WTC11 (cell line): ENCODE data around the gene KCNQ4. TPM values are rescaled to one million over a fixed set of nuclear protein-coding genes. Genes with fewer than 3 reads are reported as not detected.

Experiments
- ATAC-seq: fragments of 200-7000 bp; cut with Tn5 transposase; 2 replicates; pipeline ENCODE4 v1.10.0; 2021; ENCODE audit warnings: mild to moderate bottlenecking, moderate library complexity
- CTCF ChIA-PET: fragments of 300-600 bp; sonication (Branson Sonifier 250); formaldehyde crosslinking; loops from one replicate; lab custom pipeline; 2021; ENCODE audit warnings: antibody characterized with exemption; lab: Charles Lee
- POLR2A ChIA-PET: fragments of 350-600 bp; sonication (Branson Sonifier 250); formaldehyde crosslinking; loops from one replicate; lab custom pipeline; 2021; ENCODE audit warnings: antibody characterized with exemption; lab: Charles Lee
- DNase-seq: peaks from one replicate; pipeline ENCODE4 v3.0.0; 2021; ENCODE audit warnings: low spot score
- H3K27ac Mint-ChIP-seq: 2 replicates; pipeline ENCODE4 v1.8.0; 2021; ENCODE audit warnings: mixed read lengths
- H3K27me3 Mint-ChIP-seq: 2 replicates; pipeline ENCODE4 v1.8.0; 2021; ENCODE audit warnings: low read depth, mild to moderate bottlenecking, moderate library complexity, mixed read lengths
- H3K36me3 Mint-ChIP-seq: 2 replicates; pipeline ENCODE4 v1.8.0; 2021; ENCODE audit warnings: mixed read lengths
- H3K4me1 Mint-ChIP-seq: 2 replicates; pipeline ENCODE4 v1.8.0; 2022; ENCODE audit warnings: mixed read lengths
- H3K4me3 Mint-ChIP-seq: 2 replicates; pipeline ENCODE4 v1.8.0; 2021; ENCODE audit warnings: mild to moderate bottlenecking, moderate library complexity, mixed read lengths
- H3K9me3 Mint-ChIP-seq: 2 replicates; pipeline ENCODE4 v1.8.0; 2021; ENCODE audit warnings: mixed read lengths
- FOXJ3 ChIP-seq: sonication (generic); formaldehyde crosslinking; IDR thresholded peaks from 2 replicates; pipeline ENCODE4 v1.9.0; 2021; ENCODE audit warnings: missing genetic modification reagents, mild to moderate bottlenecking, borderline replicate concordance
- FOXK1 ChIP-seq: sonication (generic); formaldehyde crosslinking; IDR thresholded peaks from 2 replicates; pipeline ENCODE4 v1.8.0; 2022; ENCODE audit warnings: mild to moderate bottlenecking, moderate library complexity, missing genetic modification reagents
- FOXP1 ChIP-seq: sonication (generic); formaldehyde crosslinking; IDR thresholded peaks from 2 replicates; pipeline ENCODE4 v1.8.0; 2022; ENCODE audit warnings: missing genetic modification reagents, mild to moderate bottlenecking, moderate library complexity, borderline replicate concordance
- GTF2I ChIP-seq: fragments of 250-450 bp; sonication (Bioruptor Pico); conservative IDR thresholded peaks from 2 replicates; pipeline ENCODE4 v1.4.0; 2021; ENCODE audit warnings: mild to moderate bottlenecking
- MYBL2 ChIP-seq: sonication (generic); formaldehyde crosslinking; IDR thresholded peaks from 2 replicates; pipeline ENCODE4 v1.8.1; 2023; ENCODE audit warnings: mild to moderate bottlenecking, moderate library complexity, missing genetic modification reagents
- NFE2L1 ChIP-seq: sonication (generic); formaldehyde crosslinking; IDR thresholded peaks from 2 replicates; pipeline ENCODE4 v1.8.1; 2023; ENCODE audit warnings: missing genetic modification reagents
- NFYB ChIP-seq: sonication (generic); formaldehyde crosslinking; conservative IDR thresholded peaks from 2 replicates; pipeline ENCODE4 v1.8.0; 2022; ENCODE audit warnings: low read depth, missing genetic modification reagents
- PRRX2 ChIP-seq: fragments of 250-450 bp; sonication (Bioruptor Pico); IDR thresholded peaks from 2 replicates; pipeline ENCODE4 v1.8.0; 2021; ENCODE audit warnings: mild to moderate bottlenecking
- RELA ChIP-seq: sonication (generic); formaldehyde crosslinking; IDR thresholded peaks from 2 replicates; pipeline ENCODE4 v1.8.1; 2022; ENCODE audit warnings: missing genetic modification reagents, mild to moderate bottlenecking, borderline replicate concordance
- SOX15 ChIP-seq: fragments of 250-450 bp; sonication (Bioruptor Pico); IDR thresholded peaks from 2 replicates; pipeline ENCODE4 v1.9.0; 2021; ENCODE audit warnings: mild to moderate bottlenecking
- TCF7 ChIP-seq: sonication (generic); formaldehyde crosslinking; IDR thresholded peaks from 2 replicates; pipeline ENCODE4 v1.8.0; 2022; ENCODE audit warnings: mild to moderate bottlenecking, low read depth, missing genetic modification reagents, moderate library complexity
- ZNF317 ChIP-seq: sonication (generic); formaldehyde crosslinking; IDR thresholded peaks from 2 replicates; pipeline ENCODE4 v1.8.1; 2023; ENCODE audit warnings: low read depth, mild to moderate bottlenecking, moderate library complexity, missing genetic modification reagents, borderline replicate concordance
- ZNF396 ChIP-seq: fragments of 250-450 bp; sonication (Bioruptor Pico); IDR thresholded peaks from 2 replicates; pipeline ENCODE4 v1.8.0; 2021; ENCODE audit warnings: mild to moderate bottlenecking, moderate library complexity, borderline replicate concordance
- total RNA-seq: library from RNA; stranded (reverse); gene quantifications from 3 replicates; pipeline ENCODE4 v1.2.3, GENCODE V29; 2021
- TF ChIP-seq, protein P1 (sequence below): sonication (generic); formaldehyde crosslinking; IDR thresholded peaks from 2 replicates; pipeline ENCODE4 v1.8.1; 2022; ENCODE audit warnings: mild to moderate bottlenecking, missing genetic modification reagents, moderate library complexity, borderline replicate concordance
- TF ChIP-seq, protein P2 (sequence below): fragments of 250-450 bp; sonication (Bioruptor Pico); IDR thresholded peaks from 2 replicates; pipeline ENCODE4 v1.9.0; 2021; ENCODE audit warnings: moderate library complexity, mild to moderate bottlenecking, inconsistent platforms, borderline replicate concordance
- TF ChIP-seq, protein P3 (sequence below): fragments of 200-600 bp; IDR thresholded peaks from 2 replicates; pipeline ENCODE4 v1.8.0; 2022; ENCODE audit warnings: antibody characterized with exemption
- TF ChIP-seq, protein P4 (sequence below): sonication (generic); formaldehyde crosslinking; IDR thresholded peaks from 2 replicates; pipeline ENCODE4 v1.8.1; 2022; ENCODE audit warnings: missing genetic modification reagents, borderline replicate concordance
- TF ChIP-seq, protein P5 (sequence below): sonication (generic); formaldehyde crosslinking; conservative IDR thresholded peaks from 2 replicates; pipeline ENCODE4 v1.8.1; 2022; ENCODE audit warnings: mild to moderate bottlenecking, missing genetic modification reagents
- TF ChIP-seq, protein P6 (sequence below): fragments of 250-450 bp; sonication (Bioruptor Pico); IDR thresholded peaks from 2 replicates; pipeline ENCODE4 v1.9.0; 2021; ENCODE audit warnings: mild to moderate bottlenecking, borderline replicate concordance
- TF ChIP-seq, protein P7 (sequence below): sonication (generic); formaldehyde crosslinking; IDR thresholded peaks from 2 replicates; pipeline ENCODE4 v1.8.1; 2022; ENCODE audit warnings: mild to moderate bottlenecking, moderate library complexity, missing genetic modification reagents

KCNQ4 gene
- total RNA-seq, 1 experiment from 2014 or later, result 4.0 TPM

DNA sequence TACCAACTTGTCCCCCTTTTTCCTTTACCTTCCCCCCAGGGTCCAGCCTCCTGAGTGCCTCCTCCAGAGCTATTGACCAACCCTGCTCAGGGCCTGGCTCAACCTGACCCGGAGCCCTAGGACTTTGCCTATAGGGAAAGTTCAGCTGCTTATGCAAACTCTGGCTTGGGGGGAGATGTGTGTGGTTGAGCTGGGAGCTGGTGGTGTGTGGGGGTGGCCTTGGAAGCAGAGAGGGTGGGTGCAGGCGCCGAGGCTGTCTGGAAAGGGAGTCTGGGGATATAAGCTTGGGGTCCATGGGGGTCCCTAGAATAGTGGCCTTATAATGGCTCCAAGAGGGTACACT lies 14.1 kb downstream of the KCNQ4 start (continued):
- TF ChIP-seq NFE2L1 (CRISPR knock-in tag), result no peak
- TF ChIP-seq, protein P1, sequence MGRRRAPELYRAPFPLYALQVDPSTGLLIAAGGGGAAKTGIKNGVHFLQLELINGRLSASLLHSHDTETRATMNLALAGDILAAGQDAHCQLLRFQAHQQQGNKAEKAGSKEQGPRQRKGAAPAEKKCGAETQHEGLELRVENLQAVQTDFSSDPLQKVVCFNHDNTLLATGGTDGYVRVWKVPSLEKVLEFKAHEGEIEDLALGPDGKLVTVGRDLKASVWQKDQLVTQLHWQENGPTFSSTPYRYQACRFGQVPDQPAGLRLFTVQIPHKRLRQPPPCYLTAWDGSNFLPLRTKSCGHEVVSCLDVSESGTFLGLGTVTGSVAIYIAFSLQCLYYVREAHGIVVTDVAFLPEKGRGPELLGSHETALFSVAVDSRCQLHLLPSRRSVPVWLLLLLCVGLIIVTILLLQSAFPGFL (CRISPR knock-in tag), result no peak
- no peak for TF ChIP-seq ZNF396 (CRISPR knock-in tag)
- TF ChIP-seq FOXK1 (CRISPR knock-in tag), result no peak
- no peak for TF ChIP-seq RELA (CRISPR knock-in tag)

DNA sequence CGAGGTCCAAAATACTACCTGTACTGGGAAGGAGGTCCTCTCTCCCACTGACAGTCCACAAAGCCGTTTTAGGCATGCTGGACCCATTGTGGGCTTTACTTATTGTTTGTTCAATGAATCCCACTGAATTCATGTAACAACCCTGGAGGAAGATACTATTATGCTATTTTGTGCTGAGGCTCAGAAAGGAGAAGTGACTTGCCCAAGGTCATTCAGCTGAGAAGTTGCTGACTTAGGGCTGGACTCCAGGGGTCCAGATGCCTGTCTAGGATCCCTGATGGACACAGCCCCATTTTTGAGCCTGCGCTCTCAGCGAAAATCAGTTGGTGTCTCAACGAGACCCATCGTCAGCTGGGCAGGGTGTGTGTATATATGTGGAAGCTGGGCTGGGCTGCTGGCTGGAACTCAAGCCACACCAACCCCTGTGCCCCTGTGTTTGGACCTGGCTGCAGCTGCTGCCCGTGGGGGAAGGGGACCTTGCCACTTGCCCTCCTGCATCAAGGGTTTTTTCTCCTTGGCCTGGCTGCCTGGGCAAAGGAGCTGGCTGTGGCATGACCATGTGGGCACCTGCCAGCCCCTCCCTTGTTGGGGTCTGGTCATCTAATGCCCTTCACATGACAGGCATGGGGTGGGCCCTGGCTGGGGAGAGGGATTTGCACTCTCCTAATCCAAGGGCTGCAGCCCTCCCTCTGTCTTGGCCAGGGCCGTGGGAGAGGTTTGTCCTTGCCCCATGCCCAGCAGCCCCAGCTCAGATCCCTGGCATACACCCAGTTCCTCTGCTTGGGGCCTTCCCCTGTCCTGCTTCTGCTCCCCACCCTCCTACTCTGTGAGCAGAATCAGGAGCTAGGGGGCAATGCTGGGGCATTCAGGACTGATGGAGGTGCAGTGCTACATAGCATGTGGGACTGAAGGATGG lies 15.0 kb downstream of the KCNQ4 start:
- DNase-seq, result no peak
- Mint-ChIP-seq H3K27ac (no peak overlapping the region), H3K4me1 (peaks cover 50% of the 10 kb centered on the region)
- no peak for TF ChIP-seq NFE2L1 (CRISPR knock-in tag)
- TF ChIP-seq GTF2I (CRISPR knock-in tag), result no peak
- TF ChIP-seq, all 79 proteins: peak for 0
- ATAC-seq, result no peak
- ChIA-PET POLR2A (no interaction called here), CTCF (interaction anchor here (1.2 to 1.8 kb wide), 5 partner anchors 16 to 129 kb away, joined by 3 to 7 read pairs (median 4); no protein-coding TSS in a partner anchor)
- no peak overlapping the region for H3K4me3 Mint-ChIP-seq
- no peaks in the 10 kb centered on the region for H3K9me3 Mint-ChIP-seq
- H3K36me3 Mint-ChIP-seq, result no peaks in the 10 kb centered on the region
- H3K27me3 Mint-ChIP-seq, result peaks cover 15% of the 10 kb centered on the region

DNA sequence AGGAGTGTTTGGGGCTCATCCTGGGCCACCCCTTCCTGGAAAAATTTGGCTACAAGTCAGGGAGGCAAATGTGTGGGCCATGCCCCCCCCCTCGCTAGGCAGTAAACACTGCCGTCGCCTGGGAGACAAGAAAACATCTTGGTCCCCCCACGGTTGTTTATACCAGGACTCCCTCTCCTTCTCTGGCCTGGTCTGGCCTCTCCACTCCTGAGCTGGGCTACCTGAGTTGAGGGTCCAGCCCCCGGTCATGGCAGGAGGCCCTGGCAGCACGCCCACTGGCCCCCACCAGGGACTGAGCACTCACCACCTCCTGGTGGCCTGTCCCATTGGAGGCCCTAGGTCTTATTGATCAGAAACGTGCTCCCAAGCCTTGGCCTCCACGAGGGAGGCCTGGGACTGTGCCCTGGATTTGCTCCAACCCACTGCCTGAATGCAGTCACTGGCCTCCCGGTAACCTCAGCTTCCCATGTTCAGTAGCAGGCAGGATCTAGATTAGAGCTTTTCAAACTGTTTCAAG lies 15.8 kb downstream of the KCNQ4 start:
- Mint-ChIP-seq H3K4me3 (no peak overlapping the region), H3K27ac (no peak overlapping the region), H3K9me3 (no peaks in the 10 kb centered on the region), H3K4me1 (peaks cover 48% of the 10 kb centered on the region), H3K27me3 (peaks cover 15% of the 10 kb centered on the region), H3K36me3 (no peaks in the 10 kb centered on the region)
- POLR2A ChIA-PET, result no interaction called here
- ATAC-seq (no peak), DNase-seq (no peak)
- CTCF ChIA-PET, result interaction anchor here (1.2 to 1.8 kb wide), 3 partner anchors 17 to 26 kb away, joined by 3 to 7 read pairs (median 4); no protein-coding TSS in a partner anchor
- TF ChIP-seq, protein P2, sequence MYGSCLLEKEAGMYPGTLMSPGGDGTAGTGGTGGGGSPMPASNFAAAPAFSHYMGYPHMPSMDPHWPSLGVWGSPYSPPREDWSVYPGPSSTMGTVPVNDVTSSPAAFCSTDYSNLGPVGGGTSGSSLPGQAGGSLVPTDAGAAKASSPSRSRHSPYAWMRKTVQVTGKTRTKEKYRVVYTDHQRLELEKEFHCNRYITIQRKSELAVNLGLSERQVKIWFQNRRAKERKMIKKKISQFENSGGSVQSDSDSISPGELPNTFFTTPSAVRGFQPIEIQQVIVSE (CRISPR knock-in tag), result no peak
- TF ChIP-seq, protein P3, sequence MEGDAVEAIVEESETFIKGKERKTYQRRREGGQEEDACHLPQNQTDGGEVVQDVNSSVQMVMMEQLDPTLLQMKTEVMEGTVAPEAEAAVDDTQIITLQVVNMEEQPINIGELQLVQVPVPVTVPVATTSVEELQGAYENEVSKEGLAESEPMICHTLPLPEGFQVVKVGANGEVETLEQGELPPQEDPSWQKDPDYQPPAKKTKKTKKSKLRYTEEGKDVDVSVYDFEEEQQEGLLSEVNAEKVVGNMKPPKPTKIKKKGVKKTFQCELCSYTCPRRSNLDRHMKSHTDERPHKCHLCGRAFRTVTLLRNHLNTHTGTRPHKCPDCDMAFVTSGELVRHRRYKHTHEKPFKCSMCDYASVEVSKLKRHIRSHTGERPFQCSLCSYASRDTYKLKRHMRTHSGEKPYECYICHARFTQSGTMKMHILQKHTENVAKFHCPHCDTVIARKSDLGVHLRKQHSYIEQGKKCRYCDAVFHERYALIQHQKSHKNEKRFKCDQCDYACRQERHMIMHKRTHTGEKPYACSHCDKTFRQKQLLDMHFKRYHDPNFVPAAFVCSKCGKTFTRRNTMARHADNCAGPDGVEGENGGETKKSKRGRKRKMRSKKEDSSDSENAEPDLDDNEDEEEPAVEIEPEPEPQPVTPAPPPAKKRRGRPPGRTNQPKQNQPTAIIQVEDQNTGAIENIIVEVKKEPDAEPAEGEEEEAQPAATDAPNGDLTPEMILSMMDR, result no peak
- TF ChIP-seq, protein P4, sequence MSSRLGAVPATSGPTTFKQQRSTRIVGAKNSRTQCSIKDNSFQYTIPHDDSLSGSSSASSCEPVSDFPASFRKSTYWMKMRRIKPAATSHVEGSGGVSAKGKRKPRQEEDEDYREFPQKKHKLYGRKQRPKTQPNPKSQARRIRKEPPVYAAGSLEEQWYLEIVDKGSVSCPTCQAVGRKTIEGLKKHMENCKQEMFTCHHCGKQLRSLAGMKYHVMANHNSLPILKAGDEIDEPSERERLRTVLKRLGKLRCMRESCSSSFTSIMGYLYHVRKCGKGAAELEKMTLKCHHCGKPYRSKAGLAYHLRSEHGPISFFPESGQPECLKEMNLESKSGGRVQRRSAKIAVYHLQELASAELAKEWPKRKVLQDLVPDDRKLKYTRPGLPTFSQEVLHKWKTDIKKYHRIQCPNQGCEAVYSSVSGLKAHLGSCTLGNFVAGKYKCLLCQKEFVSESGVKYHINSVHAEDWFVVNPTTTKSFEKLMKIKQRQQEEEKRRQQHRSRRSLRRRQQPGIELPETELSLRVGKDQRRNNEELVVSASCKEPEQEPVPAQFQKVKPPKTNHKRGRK (CRISPR knock-in tag), result no peak
- TF ChIP-seq FOXJ3 (CRISPR knock-in tag), result no peak
- TF ChIP-seq NFE2L1 (CRISPR knock-in tag), result no peak
- TF ChIP-seq, protein P5, sequence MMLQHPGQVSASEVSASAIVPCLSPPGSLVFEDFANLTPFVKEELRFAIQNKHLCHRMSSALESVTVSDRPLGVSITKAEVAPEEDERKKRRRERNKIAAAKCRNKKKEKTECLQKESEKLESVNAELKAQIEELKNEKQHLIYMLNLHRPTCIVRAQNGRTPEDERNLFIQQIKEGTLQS (CRISPR knock-in tag), result no peak
- TF ChIP-seq FOXP1 (CRISPR knock-in tag), result no peak
- no peak for TF ChIP-seq TCF7 (CRISPR knock-in tag)
- no peak for TF ChIP-seq NFYB (CRISPR knock-in tag)
- TF ChIP-seq, protein P6, sequence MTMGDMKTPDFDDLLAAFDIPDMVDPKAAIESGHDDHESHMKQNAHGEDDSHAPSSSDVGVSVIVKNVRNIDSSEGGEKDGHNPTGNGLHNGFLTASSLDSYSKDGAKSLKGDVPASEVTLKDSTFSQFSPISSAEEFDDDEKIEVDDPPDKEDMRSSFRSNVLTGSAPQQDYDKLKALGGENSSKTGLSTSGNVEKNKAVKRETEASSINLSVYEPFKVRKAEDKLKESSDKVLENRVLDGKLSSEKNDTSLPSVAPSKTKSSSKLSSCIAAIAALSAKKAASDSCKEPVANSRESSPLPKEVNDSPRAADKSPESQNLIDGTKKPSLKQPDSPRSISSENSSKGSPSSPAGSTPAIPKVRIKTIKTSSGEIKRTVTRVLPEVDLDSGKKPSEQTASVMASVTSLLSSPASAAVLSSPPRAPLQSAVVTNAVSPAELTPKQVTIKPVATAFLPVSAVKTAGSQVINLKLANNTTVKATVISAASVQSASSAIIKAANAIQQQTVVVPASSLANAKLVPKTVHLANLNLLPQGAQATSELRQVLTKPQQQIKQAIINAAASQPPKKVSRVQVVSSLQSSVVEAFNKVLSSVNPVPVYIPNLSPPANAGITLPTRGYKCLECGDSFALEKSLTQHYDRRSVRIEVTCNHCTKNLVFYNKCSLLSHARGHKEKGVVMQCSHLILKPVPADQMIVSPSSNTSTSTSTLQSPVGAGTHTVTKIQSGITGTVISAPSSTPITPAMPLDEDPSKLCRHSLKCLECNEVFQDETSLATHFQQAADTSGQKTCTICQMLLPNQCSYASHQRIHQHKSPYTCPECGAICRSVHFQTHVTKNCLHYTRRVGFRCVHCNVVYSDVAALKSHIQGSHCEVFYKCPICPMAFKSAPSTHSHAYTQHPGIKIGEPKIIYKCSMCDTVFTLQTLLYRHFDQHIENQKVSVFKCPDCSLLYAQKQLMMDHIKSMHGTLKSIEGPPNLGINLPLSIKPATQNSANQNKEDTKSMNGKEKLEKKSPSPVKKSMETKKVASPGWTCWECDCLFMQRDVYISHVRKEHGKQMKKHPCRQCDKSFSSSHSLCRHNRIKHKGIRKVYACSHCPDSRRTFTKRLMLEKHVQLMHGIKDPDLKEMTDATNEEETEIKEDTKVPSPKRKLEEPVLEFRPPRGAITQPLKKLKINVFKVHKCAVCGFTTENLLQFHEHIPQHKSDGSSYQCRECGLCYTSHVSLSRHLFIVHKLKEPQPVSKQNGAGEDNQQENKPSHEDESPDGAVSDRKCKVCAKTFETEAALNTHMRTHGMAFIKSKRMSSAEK (CRISPR knock-in tag), result no peak
- TF ChIP-seq ZNF317 (CRISPR knock-in tag), result no peak
- TF ChIP-seq, protein P7, sequence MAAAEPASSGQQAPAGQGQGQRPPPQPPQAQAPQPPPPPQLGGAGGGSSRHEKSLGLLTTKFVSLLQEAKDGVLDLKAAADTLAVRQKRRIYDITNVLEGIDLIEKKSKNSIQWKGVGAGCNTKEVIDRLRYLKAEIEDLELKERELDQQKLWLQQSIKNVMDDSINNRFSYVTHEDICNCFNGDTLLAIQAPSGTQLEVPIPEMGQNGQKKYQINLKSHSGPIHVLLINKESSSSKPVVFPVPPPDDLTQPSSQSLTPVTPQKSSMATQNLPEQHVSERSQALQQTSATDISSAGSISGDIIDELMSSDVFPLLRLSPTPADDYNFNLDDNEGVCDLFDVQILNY (CRISPR knock-in tag), result no peak
- no peak for TF ChIP-seq PRRX2 (CRISPR knock-in tag)
- no peak for TF ChIP-seq SOX15 (CRISPR knock-in tag)
- TF ChIP-seq MYBL2, result no peak
